Measurements from ENCODE around the gene IQCN.
A peak's percentile ranks its signal among the peaks of the same experiment; 100 is the strongest.

The IQCN gene

GRCh38 chr19:18225355-18225701 lies 48.9 kb downstream of the IQCN start:
- peaks cover 11% of the 10 kb centered on the region for H3K27me3 ChIP-seq (replicated peaks; ENCODE audit: control insufficient read depth, insufficient read depth, low read length)
- no peaks in the 10 kb centered on the region for H3K36me3 ChIP-seq (ENCODE audit: control insufficient read depth, insufficient read depth, low read length, severe bottlenecking)
- no peaks in the 10 kb centered on the region for H3K9me3 ChIP-seq (ENCODE audit: control insufficient read depth, low read length)
- no peak for DNase-seq (ENCODE audit: low read depth)
- H3K4me1 ChIP-seq (ENCODE audit: control insufficient read depth, insufficient read depth, low read length): peaks cover 9% of the 10 kb centered on the region
- H3K9ac ChIP-seq (ENCODE audit: low read length): peak overlapping the region; percentile 84
- no peak overlapping the region for H3K4me3 ChIP-seq (ENCODE audit: low read length)

GRCh38 chr19:18224525-18225354 lies 49.5 kb downstream of the IQCN start:
- peak; percentile 100 for DNase-seq (ENCODE audit: low read depth)
- Histone ChIP-seq H3K4me3 (ENCODE audit: low read length) (peak overlapping the region; percentile 74), H3K36me3 (ENCODE audit: control insufficient read depth, insufficient read depth, low read length, severe bottlenecking) (no peaks in the 10 kb centered on the region), H3K27me3 (replicated peaks; ENCODE audit: control insufficient read depth, insufficient read depth, low read length) (peaks cover 10% of the 10 kb centered on the region), H3K9ac (ENCODE audit: low read length) (peak overlapping the region; percentile 84), H3K4me1 (ENCODE audit: control insufficient read depth, insufficient read depth, low read length) (peaks cover 9% of the 10 kb centered on the region), H3K9me3 (ENCODE audit: control insufficient read depth, low read length) (no peaks in the 10 kb centered on the region)

- Histone ChIP-seq H3K9me3 (ENCODE audit: control insufficient read depth, low read length) (no peaks in the 10 kb centered on the region), H3K9ac (ENCODE audit: low read length) (peak overlapping the region; percentile 84), H3K4me3 (ENCODE audit: low read length) (peak overlapping the region; percentile 74), H3K4me1 (ENCODE audit: control insufficient read depth, insufficient read depth, low read length) (peaks cover 9% of the 10 kb centered on the region), H3K27me3 (replicated peaks; ENCODE audit: control insufficient read depth, insufficient read depth, low read length) (peaks cover 6% of the 10 kb centered on the region), H3K36me3 (ENCODE audit: control insufficient read depth, insufficient read depth, low read length, severe bottlenecking) (no peaks in the 10 kb centered on the region)
- DNase-seq (ENCODE audit: low read depth): no peak
Measured at GRCh38 chr19:18223860-18224524, 50.3 kb downstream of the IQCN start.

- Histone ChIP-seq H3K27me3 (replicated peaks; ENCODE audit: control insufficient read depth, insufficient read depth, low read length) (no peaks in the 10 kb centered on the region), H3K4me3 (ENCODE audit: low read length) (no peak overlapping the region), H3K9me3 (ENCODE audit: control insufficient read depth, low read length) (no peaks in the 10 kb centered on the region), H3K4me1 (ENCODE audit: control insufficient read depth, insufficient read depth, low read length) (peaks cover 9% of the 10 kb centered on the region), H3K36me3 (ENCODE audit: control insufficient read depth, insufficient read depth, low read length, severe bottlenecking) (no peaks in the 10 kb centered on the region), H3K9ac (ENCODE audit: low read length) (no peak overlapping the region)
- no peak for DNase-seq (ENCODE audit: low read depth)
Measured at GRCh38 chr19:18221815-18222725, 52.2 kb downstream of the IQCN start.

- no peak overlapping the region for H3K9ac ChIP-seq (ENCODE audit: low read length)
- no peaks in the 10 kb centered on the region for H3K36me3 ChIP-seq (ENCODE audit: control insufficient read depth, insufficient read depth, low read length, severe bottlenecking)
- peaks cover 5% of the 10 kb centered on the region for H3K4me1 ChIP-seq (ENCODE audit: control insufficient read depth, insufficient read depth, low read length)
- H3K9me3 ChIP-seq (ENCODE audit: control insufficient read depth, low read length): no peaks in the 10 kb centered on the region
- DNase-seq (ENCODE audit: low read depth): no peak
- H3K27me3 ChIP-seq (replicated peaks; ENCODE audit: control insufficient read depth, insufficient read depth, low read length): no peaks in the 10 kb centered on the region
- H3K4me3 ChIP-seq (ENCODE audit: low read length): no peak overlapping the region
Measured at GRCh38 chr19:18220632-18221275, 53.5 kb downstream of the IQCN start.

- H3K4me1 ChIP-seq (ENCODE audit: control insufficient read depth, insufficient read depth, low read length): peaks cover 3% of the 10 kb centered on the region
- no peaks in the 10 kb centered on the region for H3K9me3 ChIP-seq (ENCODE audit: control insufficient read depth, low read length)
- no peaks in the 10 kb centered on the region for H3K36me3 ChIP-seq (ENCODE audit: control insufficient read depth, insufficient read depth, low read length, severe bottlenecking)
- no peak overlapping the region for H3K4me3 ChIP-seq (ENCODE audit: low read length)
- no peaks in the 10 kb centered on the region for H3K27me3 ChIP-seq (replicated peaks; ENCODE audit: control insufficient read depth, insufficient read depth, low read length)
- DNase-seq (ENCODE audit: low read depth): no peak
- H3K9ac ChIP-seq (ENCODE audit: low read length): no peak overlapping the region
Measured at GRCh38 chr19:18219911-18220631, 54.2 kb downstream of the IQCN start.

- Histone ChIP-seq H3K9me3 (ENCODE audit: control insufficient read depth, low read length) (no peaks in the 10 kb centered on the region), H3K4me1 (ENCODE audit: control insufficient read depth, insufficient read depth, low read length) (no peaks in the 10 kb centered on the region), H3K27me3 (replicated peaks; ENCODE audit: control insufficient read depth, insufficient read depth, low read length) (no peaks in the 10 kb centered on the region), H3K4me3 (ENCODE audit: low read length) (no peak overlapping the region), H3K9ac (ENCODE audit: low read length) (no peak overlapping the region), H3K36me3 (ENCODE audit: control insufficient read depth, insufficient read depth, low read length, severe bottlenecking) (no peaks in the 10 kb centered on the region)
- DNase-seq (ENCODE audit: low read depth): no peak
Measured at GRCh38 chr19:18218600-18218999, 55.7 kb downstream of the IQCN start.

- no peaks in the 10 kb centered on the region for H3K9me3 ChIP-seq (ENCODE audit: control insufficient read depth, low read length)
- H3K4me3 ChIP-seq (ENCODE audit: low read length): no peak overlapping the region
- no peaks in the 10 kb centered on the region for H3K27me3 ChIP-seq (replicated peaks; ENCODE audit: control insufficient read depth, insufficient read depth, low read length)
- no peaks in the 10 kb centered on the region for H3K4me1 ChIP-seq (ENCODE audit: control insufficient read depth, insufficient read depth, low read length)
- H3K36me3 ChIP-seq (ENCODE audit: control insufficient read depth, insufficient read depth, low read length, severe bottlenecking): no peaks in the 10 kb centered on the region
- no peak for DNase-seq (ENCODE audit: low read depth)
- H3K9ac ChIP-seq (ENCODE audit: low read length): no peak overlapping the region
Measured at GRCh38 chr19:18218159-18218558, 56.1 kb downstream of the IQCN start.

GRCh38 chr19:18216789-18217188 lies 57.5 kb downstream of the IQCN start:
- no peaks in the 10 kb centered on the region for H3K27me3 ChIP-seq (replicated peaks; ENCODE audit: control insufficient read depth, insufficient read depth, low read length)
- no peak for DNase-seq (ENCODE audit: low read depth)
- no peak overlapping the region for H3K9ac ChIP-seq (ENCODE audit: low read length)
- no peaks in the 10 kb centered on the region for H3K36me3 ChIP-seq (ENCODE audit: control insufficient read depth, insufficient read depth, low read length, severe bottlenecking)
- H3K9me3 ChIP-seq (ENCODE audit: control insufficient read depth, low read length): no peaks in the 10 kb centered on the region
- no peaks in the 10 kb centered on the region for H3K4me1 ChIP-seq (ENCODE audit: control insufficient read depth, insufficient read depth, low read length)
- no peak overlapping the region for H3K4me3 ChIP-seq (ENCODE audit: low read length)

- H3K27me3 ChIP-seq (replicated peaks; ENCODE audit: control insufficient read depth, insufficient read depth, low read length): no peaks in the 10 kb centered on the region
- no peak overlapping the region for H3K4me3 ChIP-seq (ENCODE audit: low read length)
- peak; percentile 41 for DNase-seq (ENCODE audit: low read depth)
- H3K36me3 ChIP-seq (ENCODE audit: control insufficient read depth, insufficient read depth, low read length, severe bottlenecking): no peaks in the 10 kb centered on the region
- no peaks in the 10 kb centered on the region for H3K4me1 ChIP-seq (ENCODE audit: control insufficient read depth, insufficient read depth, low read length)
- no peaks in the 10 kb centered on the region for H3K9me3 ChIP-seq (ENCODE audit: control insufficient read depth, low read length)
- H3K9ac ChIP-seq (ENCODE audit: low read length): peak overlapping the region; percentile 6
Measured at GRCh38 chr19:18214779-18215433, 59.3 kb downstream of the IQCN start.

Measured in adipocyte (in vitro differentiated cells).